OCI-LY7 (cell line): ENCODE data around the gene RPS19. TPM values are rescaled to one million over a fixed set of nuclear protein-coding genes. Genes with fewer than 3 reads are reported as not detected.

ENCODE experiments used
- BruUV-seq: library from RNA; stranded (reverse); fragments of 400-500 nt; replicated peaks from 2 replicates; lab custom pipeline; 2021; lab: Mats Ljungman, UMichigan
- CTCF ChIA-PET: fragments of 300-600 bp; sonication (Branson Sonifier 250); formaldehyde crosslinking; loops from one replicate; lab custom pipeline; 2022; ENCODE audit warnings: antibody characterized with exemption; ENCODE audit not compliant: unreplicated experiment; lab: Charles Lee
- POLR2A ChIA-PET: fragments of 300-600 bp; sonication (Branson Sonifier 250); formaldehyde crosslinking; loops from one replicate; lab custom pipeline; 2022; ENCODE audit warnings: antibody characterized with exemption; lab: Charles Lee
- DNase-seq: peaks from one replicate; pipeline ENCODE4 v3.0.0-alpha.2; 2015; ENCODE audit warnings: low spot score
- H2AFZ ChIP-seq: fragments of 200-600 bp; sonication (generic), shearing (Covaris generic); 2 replicates; pipeline ENCODE4 v1.6.1; 2014; ENCODE audit warnings: mild to moderate bottlenecking, antibody characterized with exemption, low read length, moderate library complexity
- H3K27ac ChIP-seq: fragments of 200-600 bp; sonication (generic); 2 replicates; pipeline ENCODE4 v1.5.1; 2014; ENCODE audit warnings: mixed run types, low read depth, mild to moderate bottlenecking, moderate library complexity, low read length, inconsistent platforms; ENCODE audit not compliant: poor library complexity, severe bottlenecking
- H3K36me3 ChIP-seq: fragments of 200-600 bp; sonication (generic); 2 replicates; pipeline ENCODE4 v1.6.1; 2014; ENCODE audit warnings: mild to moderate bottlenecking, antibody characterized with exemption, low read length, moderate library complexity, mixed read lengths; ENCODE audit not compliant: insufficient read depth
- H3K4me1 ChIP-seq: fragments of 200-600 bp; sonication (generic); 2 replicates; pipeline ENCODE4 v1.5.1; 2014; ENCODE audit warnings: mild to moderate bottlenecking, low read length; ENCODE audit not compliant: insufficient read depth, poor library complexity, severe bottlenecking
- H3K4me2 ChIP-seq: fragments of 200-600 bp; sonication (generic); 2 replicates; pipeline ENCODE4 v1.6.1; 2014; ENCODE audit warnings: mild to moderate bottlenecking, low read length
- H3K4me3 ChIP-seq: fragments of 200-600 bp; sonication (generic); 2 replicates; pipeline ENCODE4 v1.5.1; 2014; ENCODE audit warnings: mild to moderate bottlenecking, low read depth, low read length; ENCODE audit not compliant: poor library complexity, severe bottlenecking
- H3K79me2 ChIP-seq: fragments of 200-600 bp; sonication (generic); 2 replicates; pipeline ENCODE4 v1.6.1; 2016; ENCODE audit warnings: low read depth, mild to moderate bottlenecking, low read length, moderate library complexity, mixed read lengths; ENCODE audit not compliant: insufficient read depth
- H3K9me2 ChIP-seq: fragments of 200-600 bp; sonication (generic); 2 replicates; pipeline ENCODE4 v1.6.1; 2016; ENCODE audit warnings: mild to moderate bottlenecking, low read length, mixed read lengths; ENCODE audit not compliant: insufficient read depth
- H3K9me3 ChIP-seq: fragments of 200-600 bp; sonication (generic); 2 replicates; pipeline ENCODE4 v1.6.1; 2014; ENCODE audit warnings: mild to moderate bottlenecking, mixed run types, low read length, mixed read lengths
- H4K20me1 ChIP-seq: fragments of 200-600 bp; sonication (generic); 2 replicates; pipeline ENCODE4 v1.6.1; 2014; ENCODE audit warnings: mild to moderate bottlenecking, antibody characterized with exemption, low read length, moderate library complexity, mixed read lengths; ENCODE audit not compliant: insufficient read depth
- EZH2phosphoT487 ChIP-seq: fragments of 200-600 bp; sonication (generic); IDR thresholded peaks from 2 replicates; pipeline ENCODE4 v1.6.1; 2018; ENCODE audit warnings: low read depth, borderline replicate concordance, mild to moderate bottlenecking, mixed run types, antibody characterized with exemption, low read length, moderate library complexity, mixed read lengths
- intact Hi-C: fragments of 100-400 bp; cut with micrococcal nuclease; formaldehyde crosslinking; loops from one replicate; pipeline ENCODE4 v1.10.0; 2022; ENCODE audit not compliant: unreplicated experiment
- total RNA-seq, 2 experiments: library from RNA; depleted of rRNA in 1 of 2; stranded (reverse); fragments of >200 nt in 1 of 2; shearing (Covaris generic) in 1 of 2; gene quantifications; 2 replicates each; pipeline ENCODE4 v1.2.3, GENCODE V29; 2014 to 2022
- TF ChIP-seq, protein P1 (sequence below): fragments of 200-600 bp; sonication (generic); conservative IDR thresholded peaks from 2 replicates; pipeline ENCODE4 v1.5.1; 2014; ENCODE audit warnings: mild to moderate bottlenecking, antibody characterized with exemption, low read length, moderate library complexity, mixed read lengths

The RPS19 gene
- total RNA-seq, 2 experiments from 2014 or later = 3,803 to 4,414 TPM

GRCh38 chr19:41843371-41843770 lies 16.7 kb upstream of the RPS19 start:
- CTCF ChIA-PET = no interaction called here
- Histone ChIP-seq H3K4me3 (no peak overlapping the region), H4K20me1 (no peaks in the 10 kb centered on the region), H3K9me2 (no peaks in the 10 kb centered on the region), H3K36me3 (no peaks in the 10 kb centered on the region), H3K79me2 (no peaks in the 10 kb centered on the region), H2AFZ (no peak overlapping the region), H3K4me1 (peaks cover 5% of the 10 kb centered on the region), H3K9me3 (no peaks in the 10 kb centered on the region), H3K27ac (no peak overlapping the region), H3K4me2 (no peak overlapping the region)
- no TSS peak for BruUV-seq
- POLR2A ChIA-PET = no interaction called here
- intact Hi-C loops = no loop called here
- no peak for DNase-seq
- TF ChIP-seq, protein P1, sequence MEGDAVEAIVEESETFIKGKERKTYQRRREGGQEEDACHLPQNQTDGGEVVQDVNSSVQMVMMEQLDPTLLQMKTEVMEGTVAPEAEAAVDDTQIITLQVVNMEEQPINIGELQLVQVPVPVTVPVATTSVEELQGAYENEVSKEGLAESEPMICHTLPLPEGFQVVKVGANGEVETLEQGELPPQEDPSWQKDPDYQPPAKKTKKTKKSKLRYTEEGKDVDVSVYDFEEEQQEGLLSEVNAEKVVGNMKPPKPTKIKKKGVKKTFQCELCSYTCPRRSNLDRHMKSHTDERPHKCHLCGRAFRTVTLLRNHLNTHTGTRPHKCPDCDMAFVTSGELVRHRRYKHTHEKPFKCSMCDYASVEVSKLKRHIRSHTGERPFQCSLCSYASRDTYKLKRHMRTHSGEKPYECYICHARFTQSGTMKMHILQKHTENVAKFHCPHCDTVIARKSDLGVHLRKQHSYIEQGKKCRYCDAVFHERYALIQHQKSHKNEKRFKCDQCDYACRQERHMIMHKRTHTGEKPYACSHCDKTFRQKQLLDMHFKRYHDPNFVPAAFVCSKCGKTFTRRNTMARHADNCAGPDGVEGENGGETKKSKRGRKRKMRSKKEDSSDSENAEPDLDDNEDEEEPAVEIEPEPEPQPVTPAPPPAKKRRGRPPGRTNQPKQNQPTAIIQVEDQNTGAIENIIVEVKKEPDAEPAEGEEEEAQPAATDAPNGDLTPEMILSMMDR = no peak
- no peak for TF ChIP-seq EZH2phosphoT487

GRCh38 chr19:41844601-41845000 lies 15.5 kb upstream of the RPS19 start, which contains the start of gene LYPD4:
TSS of gene LYPD4 (minus strand) at chr19:41844683. CDS start at chr19:41839285, 5,398 bp downstream.
- intact Hi-C loops = no loop called here
- Histone ChIP-seq H3K4me1 (peaks cover 5% of the 10 kb centered on the region), H3K4me3 (no peak within 1 kb of the TSS), H3K79me2 (no peaks in the 10 kb centered on the region), H3K4me2 (no peak within 1 kb of the TSS), H2AFZ (no peak within 1 kb of the TSS), H3K9me3 (no peaks in the 10 kb centered on the region), H4K20me1 (no peaks in the 10 kb centered on the region), H3K9me2 (no peaks in the 10 kb centered on the region), H3K36me3 (no peaks in the 10 kb centered on the region), H3K27ac (no peak within 1 kb of the TSS)
- CTCF ChIA-PET = no interaction called here
- TF ChIP-seq, protein P1 = no peak
- TF ChIP-seq EZH2phosphoT487 = no peak
- no peak for DNase-seq
- BruUV-seq = no TSS peak
- POLR2A ChIA-PET = no interaction called here

DNA sequence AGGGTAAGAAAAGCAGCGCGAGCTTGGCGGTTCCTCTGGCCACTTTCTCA lies 15.2 kb upstream of the RPS19 start, which contains the start of gene DMRTC2:
Gene DMRTC2, plus strand, starts transcription at position 42 of the 50 bp plus-strand sequence. CDS start 2,387 bp downstream, outside the sequence.
- Histone ChIP-seq H3K9me3 (no peaks in the 10 kb centered on the region), H2AFZ (no peak within 1 kb of the TSS), H3K27ac (no peak within 1 kb of the TSS), H3K79me2 (no peaks in the 10 kb centered on the region), H3K36me3 (no peaks in the 10 kb centered on the region), H3K9me2 (no peaks in the 10 kb centered on the region), H3K4me2 (no peak within 1 kb of the TSS), H3K4me1 (peaks cover 5% of the 10 kb centered on the region), H3K4me3 (no peak within 1 kb of the TSS), H4K20me1 (no peaks in the 10 kb centered on the region)
- no TSS peak for BruUV-seq
- ChIA-PET POLR2A (no interaction called here), CTCF (no interaction called here)
- intact Hi-C loops = no loop called here
- no peak for DNase-seq
- no peak for TF ChIP-seq EZH2phosphoT487
- TF ChIP-seq, protein P1 = no peak
